HL-60 (cell line): ENCODE results near the gene CACNA1H.

Experiments used
- CTCF ChIP-seq: IDR thresholded peaks from one replicate; pipeline ENCODE4 v1.5.1; 2011; ENCODE audit warnings: low read length, control low read depth, inconsistent platforms; ENCODE audit not compliant: insufficient read depth
- GABPA ChIP-seq: IDR thresholded peaks from 2 replicates; pipeline ENCODE4 v1.6.1; 2012; ENCODE audit warnings: low read depth
- POLR2AphosphoS5 ChIP-seq: IDR thresholded peaks from 2 replicates; pipeline ENCODE4 v1.6.1; 2012; ENCODE audit warnings: low read depth
- SPI1 ChIP-seq: IDR thresholded peaks from 2 replicates; pipeline ENCODE4 v1.6.1; 2012; ENCODE audit warnings: low read depth, mild to moderate bottlenecking, borderline replicate concordance
- TF ChIP-seq, protein P1 (sequence below): IDR thresholded peaks from 2 replicates; pipeline ENCODE4 v1.6.1; 2012; ENCODE audit warnings: low read depth; ENCODE audit not compliant: insufficient replicate concordance

GRCh38 chr16:1134776-1135458 lies 18.0 kb upstream of the CACNA1H start:
- TF ChIP-seq SPI1 (no peak), CTCF (no peak), GABPA (no peak), POLR2AphosphoS5 (no peak)
- TF ChIP-seq, protein P1, sequence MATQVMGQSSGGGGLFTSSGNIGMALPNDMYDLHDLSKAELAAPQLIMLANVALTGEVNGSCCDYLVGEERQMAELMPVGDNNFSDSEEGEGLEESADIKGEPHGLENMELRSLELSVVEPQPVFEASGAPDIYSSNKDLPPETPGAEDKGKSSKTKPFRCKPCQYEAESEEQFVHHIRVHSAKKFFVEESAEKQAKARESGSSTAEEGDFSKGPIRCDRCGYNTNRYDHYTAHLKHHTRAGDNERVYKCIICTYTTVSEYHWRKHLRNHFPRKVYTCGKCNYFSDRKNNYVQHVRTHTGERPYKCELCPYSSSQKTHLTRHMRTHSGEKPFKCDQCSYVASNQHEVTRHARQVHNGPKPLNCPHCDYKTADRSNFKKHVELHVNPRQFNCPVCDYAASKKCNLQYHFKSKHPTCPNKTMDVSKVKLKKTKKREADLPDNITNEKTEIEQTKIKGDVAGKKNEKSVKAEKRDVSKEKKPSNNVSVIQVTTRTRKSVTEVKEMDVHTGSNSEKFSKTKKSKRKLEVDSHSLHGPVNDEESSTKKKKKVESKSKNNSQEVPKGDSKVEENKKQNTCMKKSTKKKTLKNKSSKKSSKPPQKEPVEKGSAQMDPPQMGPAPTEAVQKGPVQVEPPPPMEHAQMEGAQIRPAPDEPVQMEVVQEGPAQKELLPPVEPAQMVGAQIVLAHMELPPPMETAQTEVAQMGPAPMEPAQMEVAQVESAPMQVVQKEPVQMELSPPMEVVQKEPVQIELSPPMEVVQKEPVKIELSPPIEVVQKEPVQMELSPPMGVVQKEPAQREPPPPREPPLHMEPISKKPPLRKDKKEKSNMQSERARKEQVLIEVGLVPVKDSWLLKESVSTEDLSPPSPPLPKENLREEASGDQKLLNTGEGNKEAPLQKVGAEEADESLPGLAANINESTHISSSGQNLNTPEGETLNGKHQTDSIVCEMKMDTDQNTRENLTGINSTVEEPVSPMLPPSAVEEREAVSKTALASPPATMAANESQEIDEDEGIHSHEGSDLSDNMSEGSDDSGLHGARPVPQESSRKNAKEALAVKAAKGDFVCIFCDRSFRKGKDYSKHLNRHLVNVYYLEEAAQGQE = no peak
